T-helper 1 cell (primary cell): ENCODE data around the gene ADGRG6.
"Not testable (repeated sequence)": the region's sequence is repeated elsewhere in the genome, so short reads cannot be mapped to it uniquely, and the experiment has no call there.

Source experiments
- DNase-seq, 5 donors: peaks; one replicate each; pipeline ENCODE4 v3.0.0-alpha.2; 2012 to 2020

The ADGRG6 gene

GRCh38 chr6:142454196-142454595 is 152.4 kb downstream of the ADGRG6 start:
- not testable (repeated sequence) for DNase-seq

DNA sequence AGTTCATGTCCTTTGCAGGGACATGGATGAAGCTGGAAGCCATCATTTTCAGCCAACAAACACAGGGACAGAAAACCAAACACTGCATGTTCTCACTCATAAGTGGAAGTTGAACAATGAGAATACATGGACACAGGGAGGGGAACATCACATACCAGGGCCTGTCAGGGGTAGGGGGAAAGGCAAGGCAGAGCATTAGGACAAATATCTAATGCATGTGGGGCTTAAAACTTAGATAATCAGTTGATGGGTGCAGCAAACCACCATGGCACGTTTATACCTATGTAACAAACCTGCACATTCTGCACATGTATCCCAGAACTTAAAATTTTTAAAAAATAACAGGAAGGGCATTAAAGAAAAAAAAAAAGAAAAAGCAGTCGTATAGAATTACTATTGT is 153.0 kb downstream of the ADGRG6 start:
- not testable (repeated sequence) for DNase-seq

DNA sequence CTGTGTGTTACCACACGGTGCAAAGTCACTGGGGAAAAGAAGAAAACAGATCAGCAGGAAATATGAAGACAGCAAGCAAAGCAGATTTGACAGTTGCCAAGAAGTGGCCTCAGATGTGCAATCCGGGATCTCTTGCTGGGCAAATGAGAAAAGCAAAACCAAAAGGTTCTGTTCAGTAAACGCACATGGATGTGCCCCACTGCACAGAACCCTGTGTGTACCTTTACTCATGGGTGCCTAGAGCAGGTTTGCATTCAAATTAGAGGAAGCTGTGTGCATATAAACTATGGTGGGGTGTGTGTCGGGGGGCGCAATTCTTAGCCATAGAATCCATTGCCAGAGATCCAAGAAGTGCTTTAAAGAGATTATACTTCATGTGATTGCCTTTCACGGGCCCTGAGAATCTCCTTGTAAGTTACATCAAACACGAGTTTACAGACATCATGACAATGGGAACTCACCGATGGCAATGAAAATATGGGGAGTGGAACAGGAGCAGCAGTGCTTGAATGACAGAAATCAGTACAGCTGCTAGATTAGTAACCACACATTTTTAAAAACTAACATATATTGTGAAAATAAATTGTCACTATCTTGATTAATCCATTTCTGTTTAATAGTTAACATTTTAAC is 154.3 kb downstream of the ADGRG6 start:
- no peak for DNase-seq

DNA sequence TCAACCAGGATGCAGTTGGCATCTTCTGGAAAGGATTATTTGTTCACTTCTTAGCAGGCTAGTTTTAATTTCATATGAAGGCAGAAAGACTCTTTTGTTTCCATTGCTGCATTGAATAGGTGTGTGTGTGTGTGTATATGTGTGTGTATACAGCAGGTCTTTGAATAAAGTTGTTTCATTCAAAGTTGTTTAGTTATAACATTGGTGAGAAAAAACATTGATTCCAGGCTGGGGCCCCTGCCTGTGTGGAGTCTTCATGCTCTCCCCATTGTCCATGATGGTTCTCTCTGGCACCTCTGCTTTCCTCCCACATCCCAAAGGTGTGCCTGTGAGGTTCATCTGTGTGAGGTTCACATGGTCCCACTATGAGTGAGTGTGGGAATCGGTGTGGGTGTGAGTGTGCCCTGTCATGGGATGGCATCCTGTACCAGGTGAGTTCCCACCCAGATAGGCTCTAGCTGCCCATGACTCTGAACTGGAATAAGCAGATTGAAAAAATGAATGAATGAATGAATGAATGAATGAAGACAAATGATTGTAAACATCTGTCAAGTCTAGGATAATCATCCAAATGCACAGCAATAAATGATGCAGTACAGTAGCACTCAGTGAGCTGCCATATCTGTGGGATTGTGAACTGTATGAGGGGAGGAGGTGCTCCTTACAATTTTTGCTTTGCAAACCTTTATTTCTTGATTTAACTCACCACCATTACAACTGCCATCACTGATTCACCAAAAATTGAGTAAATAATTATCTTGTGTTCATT is 156.0 kb downstream of the ADGRG6 start:
- no peak for DNase-seq

GRCh38 chr6:142458836-142459235 is 157.0 kb downstream of the ADGRG6 start:
- no peak for DNase-seq

DNA sequence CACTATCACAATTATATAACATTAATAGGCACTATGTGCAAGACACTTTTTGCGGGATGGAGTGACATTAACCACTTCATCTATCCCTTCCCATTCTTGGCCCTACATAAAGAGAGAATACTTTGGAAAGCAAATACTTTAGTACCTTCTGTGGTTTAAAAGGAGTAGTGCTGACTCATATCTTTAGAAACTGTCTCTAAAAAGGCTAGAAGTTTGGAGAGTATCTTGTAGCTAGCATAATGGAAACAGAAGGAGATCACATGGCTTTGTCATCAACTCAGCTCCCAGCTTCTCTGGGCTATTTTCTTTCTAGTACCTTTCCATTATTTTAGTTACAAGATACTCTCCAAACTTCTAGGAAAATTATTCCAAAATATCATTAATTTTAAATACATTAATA is 157.5 kb downstream of the ADGRG6 start:
- DNase-seq = no peak

GRCh38 chr6:142462260-142462659 is 160.5 kb downstream of the ADGRG6 start:
- no peak for DNase-seq

- DNase-seq = no peak
These were observed 162.2 kb downstream of the ADGRG6 start for GRCh38 chr6:142463988-142464387.

DNA sequence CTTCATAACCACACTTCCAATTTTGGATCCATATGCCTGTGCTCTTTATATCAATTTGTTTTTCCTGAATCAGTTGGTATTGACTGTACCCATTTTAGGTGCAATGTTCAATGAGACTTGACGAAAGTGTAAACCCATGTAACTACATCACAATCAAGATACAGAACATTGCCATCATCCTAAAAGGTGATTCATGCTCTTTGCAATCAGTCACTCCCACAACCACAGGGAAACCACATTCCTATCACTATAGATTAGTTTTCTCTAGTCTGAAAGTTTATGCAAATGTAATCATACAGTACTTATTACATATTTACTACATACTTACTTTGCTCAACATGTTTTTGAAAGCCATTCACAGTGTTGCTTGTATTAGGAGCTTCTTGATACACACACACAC is 167.4 kb downstream of the ADGRG6 start:
- DNase-seq = no peak

GRCh38 chr6:142470421-142470820 is 168.6 kb downstream of the ADGRG6 start:
- no peak for DNase-seq

DNA sequence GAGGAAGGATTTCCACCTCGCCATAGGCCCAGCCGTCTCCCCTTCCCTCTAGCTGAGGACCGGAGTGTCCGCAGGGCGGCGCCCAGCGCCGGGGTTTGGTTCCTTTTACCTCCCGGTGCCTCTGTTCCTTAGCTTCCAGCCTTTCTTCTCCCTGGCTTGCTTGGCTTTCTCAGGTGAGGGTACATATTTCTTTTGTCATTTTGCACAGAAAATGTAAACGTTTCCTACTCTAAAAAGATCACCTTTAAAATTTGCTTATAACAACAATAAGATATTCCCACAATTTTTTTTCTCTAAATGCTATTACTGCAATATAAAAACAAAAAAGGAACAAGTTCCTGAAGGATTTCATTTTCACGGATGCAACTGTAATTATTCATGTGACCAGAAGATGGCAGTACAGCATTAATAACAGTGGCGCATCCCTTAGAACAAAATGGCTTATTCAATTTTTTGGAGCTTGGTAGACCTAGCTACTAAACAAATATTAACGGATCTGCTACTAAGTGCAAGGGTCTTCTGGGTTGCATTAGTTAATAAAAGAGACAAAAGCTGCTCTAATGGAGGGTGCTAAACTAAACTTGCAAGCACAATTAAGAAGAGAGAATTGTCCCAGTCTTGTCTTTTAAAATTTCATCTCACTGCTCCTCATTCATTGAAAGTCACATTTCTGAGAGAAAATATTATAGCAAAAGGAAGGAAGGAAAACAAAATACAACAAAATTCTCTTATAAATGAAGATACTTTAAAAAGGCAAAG is 172.9 kb downstream of the ADGRG6 start:
- peak in 1 of 5 donors; percentile 14 for DNase-seq

GRCh38 chr6:142476452-142476851 is 174.6 kb downstream of the ADGRG6 start:
- DNase-seq = no peak

DNA sequence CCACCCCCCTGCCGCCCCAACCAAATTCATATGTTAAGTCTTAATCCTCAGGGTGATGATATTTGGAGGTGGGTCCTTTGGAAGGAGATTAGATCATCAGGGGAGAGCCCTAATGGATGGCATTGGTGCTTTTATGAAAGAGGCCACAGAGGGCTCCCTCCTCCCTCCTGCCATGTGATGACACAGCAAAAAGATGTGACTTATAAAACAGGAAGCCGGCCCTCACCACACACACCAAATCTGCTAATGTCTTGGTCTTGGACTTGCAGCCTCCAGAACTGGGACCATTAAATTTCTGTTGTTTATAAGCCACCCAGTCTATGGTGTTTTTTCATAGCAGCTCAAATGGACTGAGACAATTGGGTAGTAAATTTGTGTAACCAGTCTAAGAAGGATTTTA is 176.3 kb downstream of the ADGRG6 start:
- DNase-seq = peak in 1 of 5 donors; percentile 16

DNA sequence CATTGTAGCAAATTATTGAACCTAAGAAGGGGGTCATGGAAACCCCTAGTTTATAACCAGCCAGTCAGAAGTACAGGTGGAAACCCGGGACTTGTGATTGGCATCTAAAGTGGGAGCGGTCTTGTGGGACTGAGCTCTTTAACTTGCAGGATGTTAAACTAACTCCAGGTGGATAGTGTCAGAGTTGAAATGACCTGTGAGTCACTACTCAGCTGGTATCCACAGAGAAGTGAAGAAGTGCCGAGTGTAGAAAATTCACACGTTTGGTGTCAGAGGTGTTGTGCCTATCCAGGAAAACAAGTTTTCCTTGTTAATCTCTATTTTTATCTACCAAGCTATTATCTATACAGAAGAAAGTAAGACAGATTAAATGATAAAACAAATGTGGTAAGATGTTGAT is 179.7 kb downstream of the ADGRG6 start:
- no peak for DNase-seq

- no peak for DNase-seq
These were observed 180.4 kb downstream of the ADGRG6 start for GRCh38 chr6:142482249-142482648.

DNA sequence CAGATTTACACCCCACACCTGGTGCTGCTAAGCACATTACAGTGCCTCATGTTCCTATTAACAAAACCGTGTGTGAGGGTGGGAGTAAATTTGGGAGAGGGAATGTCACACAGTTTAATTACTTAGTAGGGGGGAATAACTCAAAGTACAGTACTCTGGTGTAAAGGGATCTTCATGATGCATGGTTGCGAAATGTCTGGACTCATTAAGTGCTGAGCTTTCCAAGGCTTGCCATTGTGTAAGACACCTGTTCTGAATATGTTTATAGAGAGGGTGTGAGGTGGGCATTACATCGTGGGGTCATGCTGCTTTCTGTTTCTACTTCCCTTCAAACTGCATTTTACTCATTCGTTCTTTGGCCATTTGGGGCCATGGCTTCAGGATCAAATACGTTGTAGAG is 181.2 kb downstream of the ADGRG6 start:
- no peak for DNase-seq

DNA sequence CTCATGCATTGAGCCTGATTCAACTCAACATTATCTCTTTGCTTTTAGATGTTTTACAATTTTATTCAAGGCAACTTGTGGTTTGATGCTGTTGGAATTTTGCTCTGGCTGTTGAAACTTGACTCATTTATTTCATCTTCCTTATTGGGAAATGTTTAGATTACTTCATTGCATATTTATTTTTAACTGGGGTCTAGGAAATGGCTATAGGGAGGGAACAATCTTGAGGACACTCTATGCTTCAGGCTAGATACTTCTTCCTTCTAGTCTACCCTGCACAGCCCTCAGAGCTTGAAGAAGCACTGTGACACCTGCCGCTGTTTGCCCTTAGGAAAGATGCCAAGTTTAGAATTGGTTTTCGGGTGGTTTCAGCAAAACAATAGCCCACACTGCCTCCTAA is 183.4 kb downstream of the ADGRG6 start:
- DNase-seq = no peak

GRCh38 chr6:142489722-142490610 is 188.2 kb downstream of the ADGRG6 start:
- DNase-seq = no peak
